GM23338 (cell line): Measurements from ENCODE around the gene CIDEB. TPM values are rescaled to one million over a fixed set of nuclear protein-coding genes. Genes with fewer than 3 reads are reported as not detected.

Experiments used
- ATAC-seq: fragments of 200-7000 bp; cut with Tn5 transposase; 3 replicates; pipeline ENCODE4 v1.9.1; 2020
- DNase-seq: peaks from one replicate; pipeline ENCODE4 v3.0.0-alpha.2; 2015; ENCODE audit warnings: low spot score
- H2AFZ ChIP-seq: fragments of 200-600 bp; sonication (generic); 2 replicates; pipeline ENCODE4 v1.8.0; 2016; ENCODE audit warnings: antibody characterized with exemption, mild to moderate bottlenecking, moderate library complexity
- H3F3A ChIP-seq: fragments of 200-600 bp; sonication (generic); replicated peaks from 2 replicates; pipeline ENCODE4 v1.8.0; 2017; ENCODE audit warnings: antibody characterized with exemption, mixed run types, low read depth
- H3K27ac ChIP-seq: fragments of 200-600 bp; sonication (generic); 2 replicates; pipeline ENCODE4 v1.6.1; 2016; ENCODE audit warnings: low read depth
- H3K27me3 ChIP-seq: fragments of 200-600 bp; sonication (generic); 2 replicates; pipeline ENCODE4 v1.8.0; 2016; ENCODE audit warnings: mild to moderate bottlenecking, mixed run types, moderate library complexity; ENCODE audit not compliant: insufficient read depth
- H3K36me3 ChIP-seq: fragments of 200-600 bp; sonication (generic); 2 replicates; pipeline ENCODE4 v1.8.0; 2016; ENCODE audit warnings: mild to moderate bottlenecking; ENCODE audit not compliant: insufficient read depth
- H3K4me1 ChIP-seq: fragments of 200-600 bp; sonication (generic); 2 replicates; pipeline ENCODE4 v1.8.0; 2016; ENCODE audit warnings: mild to moderate bottlenecking, moderate library complexity; ENCODE audit not compliant: insufficient read depth
- H3K4me2 ChIP-seq: fragments of 200-600 bp; sonication (generic); 2 replicates; pipeline ENCODE4 v1.7.1; 2017; ENCODE audit warnings: mixed run types
- H3K4me3 ChIP-seq: fragments of 200-600 bp; sonication (generic); 2 replicates; pipeline ENCODE4 v1.6.1; 2016; ENCODE audit warnings: mixed run types
- H3K79me2 ChIP-seq: fragments of 200-600 bp; sonication (generic); replicated peaks from 2 replicates; pipeline ENCODE4 v1.8.0; 2017; ENCODE audit warnings: mild to moderate bottlenecking; ENCODE audit not compliant: insufficient read depth
- H3K9me2 ChIP-seq: fragments of 200-600 bp; sonication (generic); 2 replicates; pipeline ENCODE4 v1.8.0; 2017; ENCODE audit not compliant: insufficient read depth
- H4K20me1 ChIP-seq: fragments of 200-600 bp; sonication (generic); replicated peaks from 2 replicates; pipeline ENCODE4 v1.8.0; 2017; ENCODE audit warnings: mild to moderate bottlenecking; ENCODE audit not compliant: insufficient read depth
- H3K27ac Mint-ChIP-seq: 2 replicates; pipeline ENCODE4 v1.8.0; 2020; ENCODE audit warnings: inconsistent platforms, mild to moderate bottlenecking, moderate library complexity, mixed read lengths
- H3K27me3 Mint-ChIP-seq: 3 replicates; pipeline ENCODE4 v1.8.0; 2022; ENCODE audit warnings: low read depth, mild to moderate bottlenecking, moderate library complexity, mixed read lengths, inconsistent platforms; ENCODE audit not compliant: insufficient read depth, poor library complexity
- H3K36me3 Mint-ChIP-seq: 3 replicates; pipeline ENCODE4 v1.8.0; 2021; ENCODE audit warnings: low read depth, mild to moderate bottlenecking, inconsistent platforms, moderate library complexity, mixed read lengths
- H3K4me1 Mint-ChIP-seq: 3 replicates; pipeline ENCODE4 v1.8.0; 2020; ENCODE audit warnings: mild to moderate bottlenecking, inconsistent platforms, mixed read lengths
- H3K4me3 Mint-ChIP-seq: 3 replicates; pipeline ENCODE4 v1.8.0; 2021; ENCODE audit warnings: moderate library complexity, mild to moderate bottlenecking, inconsistent platforms, mixed read lengths
- H3K9me3 Mint-ChIP-seq: 3 replicates; pipeline ENCODE4 v1.8.0; 2020; ENCODE audit warnings: moderate library complexity, mild to moderate bottlenecking, inconsistent platforms, mixed read lengths
- CREB1 ChIP-seq: fragments of 250-450 bp; sonication (Bioruptor Pico); IDR thresholded peaks from 2 replicates; pipeline ENCODE4 v1.5.0; 2020; ENCODE audit warnings: low read depth, mild to moderate bottlenecking, moderate library complexity
- EZH2 ChIP-seq: fragments of 200-600 bp; sonication (generic); IDR thresholded peaks from one replicate; pipeline ENCODE4 v1.8.0; 2017; ENCODE audit warnings: antibody characterized with exemption, mild to moderate bottlenecking, low read depth; ENCODE audit not compliant: unreplicated experiment
- EZH2phosphoT487 ChIP-seq: fragments of 200-600 bp; sonication (generic); IDR thresholded peaks from one replicate; pipeline ENCODE4 v1.8.1; 2018; ENCODE audit warnings: antibody characterized with exemption; ENCODE audit not compliant: unreplicated experiment
- JUNB ChIP-seq: IDR thresholded peaks from one replicate; pipeline ENCODE4 v1.6.1; 2016; ENCODE audit warnings: antibody characterized with exemption; ENCODE audit not compliant: unreplicated experiment
- POLR2AphosphoS5 ChIP-seq: IDR thresholded peaks from 2 replicates; pipeline ENCODE4 v1.6.1; 2016; ENCODE audit warnings: antibody characterized with exemption, low read depth
- STAT1 ChIP-seq: IDR thresholded peaks from one replicate; pipeline ENCODE4 v1.6.1; 2016; ENCODE audit warnings: antibody characterized with exemption; ENCODE audit not compliant: unreplicated experiment
- ZNF114 ChIP-seq: fragments of 250-450 bp; sonication (Bioruptor Pico); IDR thresholded peaks from 2 replicates; pipeline ENCODE4 v1.5.0; 2020; ENCODE audit warnings: mild to moderate bottlenecking, moderate library complexity
- ZNF331 ChIP-seq: fragments of 250-450 bp; sonication (Bioruptor Pico); IDR thresholded peaks from 2 replicates; pipeline ENCODE4 v1.5.0; 2020; ENCODE audit warnings: low read depth, mild to moderate bottlenecking, moderate library complexity
- polyA plus RNA-seq: library from polyadenylated mRNA; unstranded; fragments of >200 nt; fragmentation: Nextera tagmentation; extraction: Ambion mirVana; gene quantifications from 2 replicates; pipeline ENCODE4 v1.2.1, GENCODE V29; 2016
- total RNA-seq: library from RNA; depleted of rRNA; stranded (reverse); fragments of >200 nt; shearing (Covaris generic); gene quantifications from 2 replicates; pipeline ENCODE4 v1.2.3, GENCODE V29; 2014
- TF ChIP-seq, protein P1 (sequence below): IDR thresholded peaks from one replicate; pipeline ENCODE4 v1.6.1; 2018; ENCODE audit warnings: antibody characterized with exemption; ENCODE audit not compliant: unreplicated experiment
- TF ChIP-seq, protein P2 (sequence below): IDR thresholded peaks from 2 replicates; pipeline ENCODE4 v1.6.1; 2016; ENCODE audit warnings: antibody characterized with exemption
- TF ChIP-seq, protein P3 (sequence below): fragments of 250-450 bp; sonication (Bioruptor Pico); IDR thresholded peaks from 2 replicates; pipeline ENCODE4 v1.5.0; 2020; ENCODE audit warnings: mild to moderate bottlenecking, moderate library complexity
- TF ChIP-seq, protein P4 (sequence below), 2 experiments: fragments of 200-600 bp in 1 of 2; sonication (generic) in 1 of 2; conservative IDR thresholded peaks; 2 replicates each; pipeline versions ENCODE4 v1.5.1 to v1.6.1; 2016 to 2017; ENCODE audit warnings: antibody characterized with exemption in 2 of 2, low read depth in 2 of 2, mild to moderate bottlenecking in 2 of 2, moderate library complexity in 1 of 2

The CIDEB gene
- total and polyA plus RNA-seq, 2 experiments from 2014 or later, result 3.4 to 4.6 TPM

DNA sequence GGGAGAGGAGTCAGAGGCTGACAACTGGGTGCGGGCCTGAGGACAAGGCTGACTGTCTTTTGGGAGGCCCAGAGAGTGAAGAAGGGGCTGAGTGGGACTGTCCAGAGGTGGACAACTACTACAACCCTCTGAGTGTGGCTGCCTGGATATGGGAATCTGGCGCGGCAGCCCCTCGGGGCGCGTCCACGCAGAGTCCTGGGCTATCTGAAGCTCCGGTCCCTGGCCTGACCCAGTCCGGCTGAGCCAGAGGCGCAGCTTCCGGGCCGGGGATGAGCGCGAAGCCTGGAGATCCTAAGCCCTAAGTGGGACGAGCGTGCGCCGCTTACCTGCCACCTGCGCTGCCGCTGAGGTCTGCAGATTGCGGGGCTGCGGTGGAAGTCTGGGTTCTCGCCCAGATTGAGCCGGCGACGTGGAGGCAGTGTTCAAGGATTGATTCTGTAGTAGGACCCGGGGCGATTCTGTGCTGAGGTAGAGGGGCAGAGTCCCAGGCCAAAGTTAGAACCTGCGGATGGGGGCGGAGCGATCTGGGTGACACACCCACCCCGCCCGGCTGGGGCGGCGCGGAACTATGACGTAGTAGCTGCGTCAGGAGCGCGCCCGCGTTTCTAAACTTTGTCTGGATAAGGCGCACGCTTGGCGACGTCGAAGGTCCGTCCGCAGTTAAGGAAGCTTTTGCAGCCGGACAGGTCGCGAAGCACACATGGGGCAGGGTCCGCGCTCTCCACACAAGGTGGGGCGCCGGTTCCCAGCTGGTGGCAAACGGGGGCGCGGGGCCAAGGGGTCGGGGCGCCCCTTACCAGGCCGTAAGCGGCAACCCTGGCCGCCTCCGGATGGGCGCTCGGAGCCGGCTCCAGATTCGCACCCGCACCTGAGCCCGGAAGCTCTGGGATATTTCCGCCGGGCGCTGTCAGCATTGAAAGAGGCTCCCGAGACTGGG, 8.3 kb downstream of the CIDEB start, which contains the start of the genes DHRS1 and NOP9:
Gene DHRS1, minus strand, starts transcription at position 526 of the 937 bp plus-strand sequence. CDS start 674 bp downstream, outside the sequence.
Gene NOP9, plus strand, starts transcription at position 596 of the 937 bp plus-strand sequence. Its CDS starts 105 bp downstream, at position 701.
- Histone ChIP-seq H3F3A (peaks cover 7% of the 10 kb centered on the region), H3K4me3 (peak within 1 kb of the TSS; percentile 95), H3K4me1 (peaks cover 16% of the 10 kb centered on the region; the same call in 1 of the 2 replicates), H3K27ac (no peak within 1 kb of the TSS; the same call in 1 of the 2 replicates), H3K36me3 (peaks cover 18% of the 10 kb centered on the region), H4K20me1 (peaks cover 15% of the 10 kb centered on the region), H3K79me2 (peaks cover 13% of the 10 kb centered on the region), H3K27me3 (no peaks in the 10 kb centered on the region), H3K9me2 (no peaks in the 10 kb centered on the region), H2AFZ (peak within 1 kb of the TSS; percentile 96), H3K4me2 (peak within 1 kb of the TSS; percentile 98)
- peaks cover 13% of the 10 kb centered on the region for H3K27me3 Mint-ChIP-seq
- H3K27ac Mint-ChIP-seq, result peak within 1 kb of the TSS; percentile 93
- peak; percentile 96 for DNase-seq
- ATAC-seq, result peak; percentile 83
- peaks cover 2% of the 10 kb centered on the region; the same call in 1 of the 3 replicates for H3K9me3 Mint-ChIP-seq
- H3K4me1 Mint-ChIP-seq, result peaks cover 21% of the 10 kb centered on the region
- TF ChIP-seq EZH2 (no peak), JUNB (no peak), STAT1 (no peak), POLR2AphosphoS5 (peak; percentile 78), CREB1 (CRISPR knock-in tag) (peak; percentile 100), EZH2phosphoT487 (no peak), ZNF114 (CRISPR knock-in tag) (no peak), ZNF331 (no peak)
- TF ChIP-seq, protein P1, sequence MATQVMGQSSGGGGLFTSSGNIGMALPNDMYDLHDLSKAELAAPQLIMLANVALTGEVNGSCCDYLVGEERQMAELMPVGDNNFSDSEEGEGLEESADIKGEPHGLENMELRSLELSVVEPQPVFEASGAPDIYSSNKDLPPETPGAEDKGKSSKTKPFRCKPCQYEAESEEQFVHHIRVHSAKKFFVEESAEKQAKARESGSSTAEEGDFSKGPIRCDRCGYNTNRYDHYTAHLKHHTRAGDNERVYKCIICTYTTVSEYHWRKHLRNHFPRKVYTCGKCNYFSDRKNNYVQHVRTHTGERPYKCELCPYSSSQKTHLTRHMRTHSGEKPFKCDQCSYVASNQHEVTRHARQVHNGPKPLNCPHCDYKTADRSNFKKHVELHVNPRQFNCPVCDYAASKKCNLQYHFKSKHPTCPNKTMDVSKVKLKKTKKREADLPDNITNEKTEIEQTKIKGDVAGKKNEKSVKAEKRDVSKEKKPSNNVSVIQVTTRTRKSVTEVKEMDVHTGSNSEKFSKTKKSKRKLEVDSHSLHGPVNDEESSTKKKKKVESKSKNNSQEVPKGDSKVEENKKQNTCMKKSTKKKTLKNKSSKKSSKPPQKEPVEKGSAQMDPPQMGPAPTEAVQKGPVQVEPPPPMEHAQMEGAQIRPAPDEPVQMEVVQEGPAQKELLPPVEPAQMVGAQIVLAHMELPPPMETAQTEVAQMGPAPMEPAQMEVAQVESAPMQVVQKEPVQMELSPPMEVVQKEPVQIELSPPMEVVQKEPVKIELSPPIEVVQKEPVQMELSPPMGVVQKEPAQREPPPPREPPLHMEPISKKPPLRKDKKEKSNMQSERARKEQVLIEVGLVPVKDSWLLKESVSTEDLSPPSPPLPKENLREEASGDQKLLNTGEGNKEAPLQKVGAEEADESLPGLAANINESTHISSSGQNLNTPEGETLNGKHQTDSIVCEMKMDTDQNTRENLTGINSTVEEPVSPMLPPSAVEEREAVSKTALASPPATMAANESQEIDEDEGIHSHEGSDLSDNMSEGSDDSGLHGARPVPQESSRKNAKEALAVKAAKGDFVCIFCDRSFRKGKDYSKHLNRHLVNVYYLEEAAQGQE, result no peak
- TF ChIP-seq, protein P2, sequence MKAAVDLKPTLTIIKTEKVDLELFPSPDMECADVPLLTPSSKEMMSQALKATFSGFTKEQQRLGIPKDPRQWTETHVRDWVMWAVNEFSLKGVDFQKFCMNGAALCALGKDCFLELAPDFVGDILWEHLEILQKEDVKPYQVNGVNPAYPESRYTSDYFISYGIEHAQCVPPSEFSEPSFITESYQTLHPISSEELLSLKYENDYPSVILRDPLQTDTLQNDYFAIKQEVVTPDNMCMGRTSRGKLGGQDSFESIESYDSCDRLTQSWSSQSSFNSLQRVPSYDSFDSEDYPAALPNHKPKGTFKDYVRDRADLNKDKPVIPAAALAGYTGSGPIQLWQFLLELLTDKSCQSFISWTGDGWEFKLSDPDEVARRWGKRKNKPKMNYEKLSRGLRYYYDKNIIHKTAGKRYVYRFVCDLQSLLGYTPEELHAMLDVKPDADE, result no peak
- TF ChIP-seq, protein P3, sequence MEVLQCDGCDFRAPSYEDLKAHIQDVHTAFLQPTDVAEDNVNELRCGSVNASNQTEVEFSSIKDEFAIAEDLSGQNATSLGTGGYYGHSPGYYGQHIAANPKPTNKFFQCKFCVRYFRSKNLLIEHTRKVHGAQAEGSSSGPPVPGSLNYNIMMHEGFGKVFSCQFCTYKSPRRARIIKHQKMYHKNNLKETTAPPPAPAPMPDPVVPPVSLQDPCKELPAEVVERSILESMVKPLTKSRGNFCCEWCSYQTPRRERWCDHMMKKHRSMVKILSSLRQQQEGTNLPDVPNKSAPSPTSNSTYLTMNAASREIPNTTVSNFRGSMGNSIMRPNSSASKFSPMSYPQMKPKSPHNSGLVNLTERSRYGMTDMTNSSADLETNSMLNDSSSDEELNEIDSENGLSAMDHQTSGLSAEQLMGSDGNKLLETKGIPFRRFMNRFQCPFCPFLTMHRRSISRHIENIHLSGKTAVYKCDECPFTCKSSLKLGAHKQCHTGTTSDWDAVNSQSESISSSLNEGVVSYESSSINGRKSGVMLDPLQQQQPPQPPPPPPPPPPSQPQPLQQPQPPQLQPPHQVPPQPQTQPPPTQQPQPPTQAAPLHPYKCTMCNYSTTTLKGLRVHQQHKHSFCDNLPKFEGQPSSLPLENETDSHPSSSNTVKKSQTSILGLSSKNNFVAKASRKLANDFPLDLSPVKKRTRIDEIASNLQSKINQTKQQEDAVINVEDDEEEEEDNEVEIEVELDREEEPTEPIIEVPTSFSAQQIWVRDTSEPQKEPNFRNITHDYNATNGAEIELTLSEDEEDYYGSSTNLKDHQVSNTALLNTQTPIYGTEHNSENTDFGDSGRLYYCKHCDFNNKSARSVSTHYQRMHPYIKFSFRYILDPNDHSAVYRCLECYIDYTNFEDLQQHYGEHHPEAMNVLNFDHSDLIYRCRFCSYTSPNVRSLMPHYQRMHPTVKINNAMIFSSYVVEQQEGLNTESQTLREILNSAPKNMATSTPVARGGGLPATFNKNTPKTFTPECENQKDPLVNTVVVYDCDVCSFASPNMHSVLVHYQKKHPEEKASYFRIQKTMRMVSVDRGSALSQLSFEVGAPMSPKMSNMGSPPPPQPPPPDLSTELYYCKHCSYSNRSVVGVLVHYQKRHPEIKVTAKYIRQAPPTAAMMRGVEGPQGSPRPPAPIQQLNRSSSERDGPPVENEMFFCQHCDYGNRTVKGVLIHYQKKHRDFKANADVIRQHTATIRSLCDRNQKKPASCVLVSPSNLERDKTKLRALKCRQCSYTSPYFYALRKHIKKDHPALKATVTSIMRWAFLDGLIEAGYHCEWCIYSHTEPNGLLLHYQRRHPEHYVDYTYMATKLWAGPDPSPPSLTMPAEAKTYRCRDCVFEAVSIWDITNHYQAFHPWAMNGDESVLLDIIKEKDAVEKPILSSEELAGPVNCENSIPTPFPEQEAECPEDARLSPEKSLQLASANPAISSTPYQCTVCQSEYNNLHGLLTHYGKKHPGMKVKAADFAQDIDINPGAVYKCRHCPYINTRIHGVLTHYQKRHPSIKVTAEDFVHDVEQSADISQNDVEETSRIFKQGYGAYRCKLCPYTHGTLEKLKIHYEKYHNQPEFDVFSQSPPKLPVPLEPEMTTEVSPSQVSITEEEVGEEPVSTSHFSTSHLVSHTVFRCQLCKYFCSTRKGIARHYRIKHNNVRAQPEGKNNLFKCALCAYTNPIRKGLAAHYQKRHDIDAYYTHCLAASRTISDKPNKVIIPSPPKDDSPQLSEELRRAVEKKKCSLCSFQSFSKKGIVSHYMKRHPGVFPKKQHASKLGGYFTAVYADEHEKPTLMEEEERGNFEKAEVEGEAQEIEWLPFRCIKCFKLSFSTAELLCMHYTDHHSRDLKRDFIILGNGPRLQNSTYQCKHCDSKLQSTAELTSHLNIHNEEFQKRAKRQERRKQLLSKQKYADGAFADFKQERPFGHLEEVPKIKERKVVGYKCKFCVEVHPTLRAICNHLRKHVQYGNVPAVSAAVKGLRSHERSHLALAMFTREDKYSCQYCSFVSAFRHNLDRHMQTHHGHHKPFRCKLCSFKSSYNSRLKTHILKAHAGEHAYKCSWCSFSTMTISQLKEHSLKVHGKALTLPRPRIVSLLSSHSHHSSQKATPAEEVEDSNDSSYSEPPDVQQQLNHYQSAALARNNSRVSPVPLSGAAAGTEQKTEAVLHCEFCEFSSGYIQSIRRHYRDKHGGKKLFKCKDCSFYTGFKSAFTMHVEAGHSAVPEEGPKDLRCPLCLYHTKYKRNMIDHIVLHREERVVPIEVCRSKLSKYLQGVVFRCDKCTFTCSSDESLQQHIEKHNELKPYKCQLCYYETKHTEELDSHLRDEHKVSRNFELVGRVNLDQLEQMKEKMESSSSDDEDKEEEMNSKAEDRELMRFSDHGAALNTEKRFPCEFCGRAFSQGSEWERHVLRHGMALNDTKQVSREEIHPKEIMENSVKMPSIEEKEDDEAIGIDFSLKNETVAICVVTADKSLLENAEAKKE (CRISPR knock-in tag), result no peak
- TF ChIP-seq, protein P4, sequence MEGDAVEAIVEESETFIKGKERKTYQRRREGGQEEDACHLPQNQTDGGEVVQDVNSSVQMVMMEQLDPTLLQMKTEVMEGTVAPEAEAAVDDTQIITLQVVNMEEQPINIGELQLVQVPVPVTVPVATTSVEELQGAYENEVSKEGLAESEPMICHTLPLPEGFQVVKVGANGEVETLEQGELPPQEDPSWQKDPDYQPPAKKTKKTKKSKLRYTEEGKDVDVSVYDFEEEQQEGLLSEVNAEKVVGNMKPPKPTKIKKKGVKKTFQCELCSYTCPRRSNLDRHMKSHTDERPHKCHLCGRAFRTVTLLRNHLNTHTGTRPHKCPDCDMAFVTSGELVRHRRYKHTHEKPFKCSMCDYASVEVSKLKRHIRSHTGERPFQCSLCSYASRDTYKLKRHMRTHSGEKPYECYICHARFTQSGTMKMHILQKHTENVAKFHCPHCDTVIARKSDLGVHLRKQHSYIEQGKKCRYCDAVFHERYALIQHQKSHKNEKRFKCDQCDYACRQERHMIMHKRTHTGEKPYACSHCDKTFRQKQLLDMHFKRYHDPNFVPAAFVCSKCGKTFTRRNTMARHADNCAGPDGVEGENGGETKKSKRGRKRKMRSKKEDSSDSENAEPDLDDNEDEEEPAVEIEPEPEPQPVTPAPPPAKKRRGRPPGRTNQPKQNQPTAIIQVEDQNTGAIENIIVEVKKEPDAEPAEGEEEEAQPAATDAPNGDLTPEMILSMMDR (conservative IDR thresholded peaks at IDR 0.05; ENCODE audit: low read depth in 2 of 2), result no peak
- H3K36me3 Mint-ChIP-seq, result peaks cover 34% of the 10 kb centered on the region
- H3K4me3 Mint-ChIP-seq, result peak within 1 kb of the TSS; percentile 90
